ENCODE results near the gene PCGF1.

Gene PCGF1

DNA sequence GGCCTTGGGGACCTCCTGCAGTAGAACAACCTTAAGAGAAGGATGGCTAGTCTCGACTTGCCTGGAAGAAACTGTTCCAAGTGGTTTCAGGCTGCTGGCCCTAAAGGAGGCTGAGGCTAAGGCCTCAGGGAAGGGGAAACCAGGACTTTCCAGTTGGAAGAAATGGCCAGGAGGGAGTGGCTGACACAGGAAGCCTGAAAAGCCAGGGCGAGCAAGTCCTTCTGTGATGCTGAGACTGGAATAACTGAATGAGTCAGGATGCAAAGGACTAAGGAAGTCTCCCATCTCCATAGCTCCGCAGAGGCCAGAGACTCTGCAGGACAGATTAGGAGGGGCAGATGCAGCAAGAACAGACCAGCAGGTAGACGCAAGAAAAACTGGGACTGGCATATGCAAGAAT lies 29.6 kb upstream of the PCGF1 start:
- no peak for DNase-seq (ENCODE audit: extremely low read depth in 1 of 2, low read depth in 1 of 2)

DNA sequence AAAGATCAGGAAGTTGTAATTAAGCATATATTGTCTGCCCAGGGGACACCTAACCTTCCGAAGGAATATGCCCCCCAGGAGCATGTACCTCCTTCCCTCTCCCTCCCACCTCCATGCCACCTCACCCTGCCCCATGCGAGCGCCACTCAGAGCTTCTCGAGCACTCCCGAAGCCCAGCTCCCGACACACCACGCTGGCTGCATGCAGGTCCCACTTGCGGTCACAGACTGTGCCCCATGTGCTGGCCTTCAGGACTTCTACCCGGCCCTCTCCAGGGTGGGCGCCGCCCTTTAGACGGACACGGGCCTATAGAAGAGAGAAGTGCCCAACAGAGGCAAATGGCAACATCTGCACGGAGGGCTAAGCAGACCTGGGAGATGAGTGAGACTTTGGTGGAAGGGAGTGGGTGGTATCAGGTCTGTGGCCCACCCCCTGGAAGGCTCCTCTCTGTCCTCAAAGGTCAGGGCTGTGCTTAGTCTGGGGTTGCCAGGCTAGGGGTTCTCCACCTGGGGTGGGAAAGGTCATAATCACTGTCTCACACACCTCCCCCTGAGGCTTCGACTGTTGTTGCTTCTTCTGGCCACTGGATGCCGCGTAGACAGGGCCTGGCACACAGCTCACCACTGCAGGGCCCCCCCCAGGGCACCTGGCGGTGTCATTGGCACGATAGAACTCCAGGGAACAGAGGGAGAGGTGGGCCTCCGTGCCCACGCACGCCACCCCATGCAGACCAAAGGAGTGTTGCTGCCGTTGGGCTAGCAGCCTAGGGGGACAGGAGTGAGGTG lies 28.9 kb upstream of the PCGF1 start:
- no peak for DNase-seq (ENCODE audit: extremely low read depth in 1 of 2, low read depth in 1 of 2)

DNA sequence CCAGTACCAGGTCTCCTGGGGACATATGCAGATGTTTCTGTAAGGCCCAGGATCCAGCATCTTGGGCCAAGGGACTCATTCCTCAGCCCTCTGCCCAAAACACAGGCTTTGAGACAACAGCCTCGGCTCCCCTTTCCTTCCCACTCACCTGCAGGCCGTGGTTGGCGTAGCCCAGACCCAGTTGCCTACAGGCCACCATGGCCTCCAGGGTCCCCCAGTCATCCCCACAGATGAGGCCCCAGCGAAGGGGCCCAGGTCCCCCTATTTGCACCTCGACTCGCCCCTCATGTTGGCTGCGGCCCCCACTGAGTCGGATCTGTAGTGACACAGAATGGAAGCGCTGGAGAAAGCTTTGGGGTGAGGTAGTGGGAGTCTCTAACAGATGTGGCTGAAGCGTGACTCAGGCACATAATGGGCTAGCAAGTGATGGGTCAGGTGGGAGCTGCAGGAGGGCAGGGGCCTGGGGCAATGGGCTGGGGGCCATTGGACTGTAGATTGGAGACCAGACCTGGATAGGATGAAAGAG lies 28.0 kb upstream of the PCGF1 start:
- no peak for DNase-seq (ENCODE audit: extremely low read depth in 1 of 2, low read depth in 1 of 2)

DNA sequence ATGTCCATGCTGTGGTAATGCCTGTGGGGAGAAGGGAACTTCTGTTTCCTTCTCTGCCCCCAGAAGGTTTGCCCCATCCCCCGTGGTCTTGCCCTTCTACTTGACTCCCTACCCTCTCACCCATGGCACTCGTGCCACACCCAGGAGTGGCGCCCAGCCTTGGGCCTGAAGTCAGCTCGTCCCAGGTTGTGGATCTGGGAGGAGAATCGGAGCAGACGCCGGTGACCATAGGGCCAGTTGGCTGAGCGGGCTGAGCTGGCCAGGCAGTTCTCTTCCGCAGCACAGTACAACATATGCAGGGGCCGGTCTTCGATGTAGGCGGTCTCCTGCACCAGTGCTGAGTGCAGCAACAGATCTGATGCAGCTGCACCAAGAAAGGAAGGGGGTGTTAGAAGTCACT lies 26.9 kb upstream of the PCGF1 start:
- DNase-seq (ENCODE audit: extremely low read depth in 1 of 2, low read depth in 1 of 2): no peak

DNA sequence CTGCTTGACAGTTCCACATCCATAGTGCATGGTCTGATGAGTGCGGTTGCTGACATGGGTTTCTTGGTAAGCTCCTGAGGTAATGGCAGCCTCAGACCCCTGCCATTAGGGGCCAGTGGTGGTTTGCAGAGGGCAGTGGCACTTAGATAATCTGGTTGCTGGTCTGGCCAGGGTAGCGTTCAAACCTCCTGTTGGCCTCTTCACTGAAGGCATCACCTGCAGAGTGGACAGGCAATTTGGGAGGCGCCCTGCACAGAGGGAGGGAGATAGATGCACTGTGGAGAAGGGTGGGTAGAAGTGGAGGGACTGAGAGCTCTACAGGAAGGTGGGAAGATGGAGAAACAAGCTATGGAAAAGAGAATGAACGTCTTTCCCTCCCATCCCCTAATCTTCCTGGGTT lies 26.0 kb upstream of the PCGF1 start:
- no peak for DNase-seq (ENCODE audit: extremely low read depth in 1 of 2, low read depth in 1 of 2)

DNA sequence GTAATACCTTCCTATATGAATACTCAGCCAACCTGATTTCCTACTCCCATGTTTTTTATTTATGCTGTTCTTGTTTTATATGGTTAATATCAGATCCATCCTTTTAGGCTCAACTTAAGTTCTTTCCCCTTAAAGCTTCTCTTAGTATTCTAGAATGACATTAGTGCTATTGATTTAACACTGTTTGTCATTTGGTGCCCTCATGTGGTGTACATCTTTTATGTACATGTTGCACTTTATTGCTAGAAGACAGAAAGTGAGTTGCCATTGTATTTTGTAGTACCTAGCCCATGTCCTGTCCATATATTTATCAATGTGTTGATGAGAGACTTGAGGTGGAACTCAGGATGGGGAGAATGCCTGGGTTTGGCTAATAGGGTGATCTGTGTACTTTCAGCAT lies 24.7 kb upstream of the PCGF1 start:
- DNase-seq (ENCODE audit: extremely low read depth in 1 of 2, low read depth in 1 of 2): no peak

DNA sequence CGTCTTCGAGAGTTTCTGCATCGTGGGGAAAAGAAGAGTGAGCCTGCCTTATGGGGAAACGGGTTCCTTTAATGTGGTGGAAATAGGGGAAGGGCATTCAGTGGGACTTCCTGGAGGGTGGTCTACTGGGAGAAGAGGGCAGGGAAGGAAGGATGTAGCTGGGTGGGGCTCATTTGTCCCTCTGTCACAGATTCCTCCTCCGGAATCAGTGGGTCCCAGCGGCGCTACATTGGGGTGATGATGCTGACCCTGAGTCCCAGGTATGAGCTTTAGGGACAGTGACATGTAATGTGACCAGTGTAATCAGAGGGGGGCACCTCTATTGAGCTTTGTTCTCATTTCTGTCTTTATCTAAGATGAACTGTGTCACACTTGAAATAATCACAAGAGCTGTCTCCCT lies 24.2 kb upstream of the PCGF1 start:
- DNase-seq (ENCODE audit: extremely low read depth in 1 of 2, low read depth in 1 of 2): no peak

DNA sequence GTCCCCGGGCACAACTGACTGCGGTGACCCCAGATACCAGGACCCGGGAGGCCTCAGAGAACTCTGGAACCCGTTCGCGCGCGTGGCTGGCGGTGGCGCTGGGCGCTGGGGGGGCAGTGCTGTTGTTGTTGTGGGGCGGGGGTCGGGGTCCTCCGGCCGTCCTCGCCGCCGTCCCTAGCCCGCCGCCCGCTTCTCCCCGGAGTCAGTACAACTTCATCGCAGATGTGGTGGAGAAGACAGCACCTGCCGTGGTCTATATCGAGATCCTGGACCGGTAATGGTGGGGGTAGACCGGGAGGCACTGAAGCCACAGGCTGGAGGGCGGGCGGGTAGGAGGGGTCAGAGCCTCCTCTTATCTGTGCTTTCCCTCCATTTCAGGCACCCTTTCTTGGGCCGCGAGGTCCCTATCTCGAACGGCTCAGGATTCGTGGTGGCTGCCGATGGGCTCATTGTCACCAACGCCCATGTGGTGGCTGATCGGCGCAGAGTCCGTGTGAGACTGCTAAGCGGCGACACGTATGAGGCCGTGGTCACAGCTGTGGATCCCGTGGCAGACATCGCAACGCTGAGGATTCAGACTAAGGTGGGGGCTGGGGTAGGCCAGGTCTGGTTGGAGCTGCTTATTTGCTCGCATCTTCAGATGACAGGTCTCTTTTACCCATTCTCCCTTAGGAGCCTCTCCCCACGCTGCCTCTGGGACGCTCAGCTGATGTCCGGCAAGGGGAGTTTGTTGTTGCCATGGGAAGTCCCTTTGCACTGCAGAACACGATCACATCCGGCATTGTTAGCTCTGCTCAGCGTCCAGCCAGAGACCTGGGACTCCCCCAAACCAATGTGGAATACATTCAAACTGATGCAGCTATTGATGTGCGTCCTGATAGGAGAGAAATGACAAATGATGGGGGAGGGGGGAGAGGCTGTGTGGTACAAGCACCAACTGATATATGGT lies 23.0 kb upstream of the PCGF1 start:
- DNase-seq (ENCODE audit: extremely low read depth in 1 of 2, low read depth in 1 of 2): no peak

DNA sequence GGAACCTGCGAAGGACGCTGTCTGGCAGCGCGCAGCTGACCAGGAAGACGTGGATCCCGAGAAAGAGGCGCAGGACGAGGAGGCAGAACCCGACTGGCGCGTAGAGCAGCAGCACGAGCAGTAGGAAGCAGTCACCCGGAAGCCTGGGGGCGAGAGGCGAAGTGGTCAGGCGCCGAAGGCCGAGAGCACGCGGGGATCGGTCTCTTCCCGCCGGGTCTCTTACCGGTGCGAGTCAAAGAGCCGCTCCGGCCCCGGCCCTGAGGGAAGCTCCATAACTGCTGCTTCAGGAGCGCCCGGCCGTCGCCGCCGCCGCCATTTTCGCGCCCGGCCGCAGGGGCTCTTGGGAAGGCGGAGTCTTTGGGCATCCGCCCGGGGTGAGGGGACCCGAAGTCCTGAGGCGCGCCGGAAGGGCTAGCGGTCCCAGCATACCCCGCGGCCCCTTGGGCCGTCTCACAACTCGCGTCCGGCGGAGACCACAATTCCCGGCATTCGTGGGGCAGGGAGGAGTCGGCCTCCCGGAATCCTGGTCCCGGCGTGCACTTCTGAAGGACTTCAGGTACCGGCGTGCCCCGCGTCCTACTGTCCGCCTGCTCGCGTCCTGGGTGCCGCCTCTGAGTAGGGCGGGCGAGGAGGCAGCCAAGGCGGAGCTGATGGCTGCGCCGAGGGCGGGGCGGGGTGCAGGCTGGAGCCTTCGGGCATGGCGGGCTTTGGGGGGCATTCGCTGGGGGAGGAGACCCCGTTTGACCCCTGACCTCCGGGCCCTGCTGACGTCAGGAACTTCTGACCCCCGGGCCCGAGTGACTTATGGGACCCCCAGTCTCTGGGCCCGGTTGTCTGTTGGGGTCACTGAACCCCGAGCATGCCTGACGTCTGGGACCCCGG lies 22.1 kb upstream of the PCGF1 start, which contains the start of the genes AUP1 and HTRA2:
TSS of gene AUP1 (minus strand) at position 350 of the 882 bp plus-strand sequence. CDS start at position 273, 77 bp downstream.
TSS of gene HTRA2 (plus strand) at position 577 of the 882 bp plus-strand sequence. CDS start at position 651, 74 bp downstream.
- DNase-seq (ENCODE audit: extremely low read depth in 1 of 2, low read depth in 1 of 2): peak; percentile 95 to 96

DNA sequence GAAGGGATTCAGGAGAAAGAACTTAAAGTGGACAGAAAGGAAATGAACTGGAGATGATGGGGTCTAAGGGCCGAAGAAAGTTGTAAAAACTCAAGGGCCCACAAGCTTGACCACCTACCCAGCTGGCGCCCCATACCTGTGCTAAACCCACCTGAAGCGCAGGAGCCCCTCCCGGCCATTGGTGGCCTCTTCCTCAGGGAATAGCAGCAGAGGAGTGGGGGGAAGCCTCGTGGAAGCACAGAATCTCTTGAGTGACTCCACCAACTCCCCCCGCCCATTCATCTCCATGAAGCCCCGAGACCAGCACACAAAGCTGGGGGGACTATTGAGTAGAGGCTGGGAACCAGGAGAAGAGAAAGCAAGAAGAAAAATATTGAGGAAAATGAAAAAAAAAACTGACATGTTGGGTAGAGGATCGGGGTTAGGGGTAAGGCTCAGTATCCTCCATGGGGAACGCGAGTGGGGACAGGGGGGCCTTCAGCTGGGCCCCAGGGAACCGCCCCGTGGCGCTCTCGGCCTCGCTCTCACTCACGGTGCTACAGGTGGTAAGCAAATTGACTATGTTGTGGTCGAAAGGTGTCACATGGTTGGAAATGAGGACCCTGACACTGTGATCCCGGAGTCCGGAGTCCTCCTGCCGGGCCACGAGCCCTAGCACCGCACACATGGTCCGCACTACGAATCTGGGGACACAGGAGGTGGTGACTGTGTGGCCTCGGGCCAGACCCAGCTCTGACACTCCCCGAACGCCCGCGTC lies 21.3 kb upstream of the PCGF1 start:
- DNase-seq (ENCODE audit: extremely low read depth in 1 of 2, low read depth in 1 of 2): no peak

DNA sequence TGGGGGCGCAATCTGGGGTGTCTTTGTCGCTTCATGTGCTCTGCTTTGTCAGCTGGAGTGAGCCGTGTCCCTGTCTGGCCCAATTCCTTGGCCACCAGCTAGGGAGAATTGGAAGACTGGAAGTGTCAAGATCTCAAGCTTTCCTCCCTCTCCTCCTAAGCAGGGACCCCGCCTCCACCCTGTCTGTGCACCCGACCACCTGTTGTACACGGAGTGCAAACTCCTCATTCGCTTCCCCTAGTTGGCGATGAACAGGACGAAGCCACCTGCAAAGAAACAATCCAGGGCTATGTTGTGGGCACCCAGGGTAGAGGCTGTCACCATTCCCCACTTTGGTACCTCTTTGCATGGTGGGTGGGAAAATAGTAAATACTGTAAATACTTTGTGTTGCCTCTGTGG lies 20.2 kb upstream of the PCGF1 start:
- DNase-seq (ENCODE audit: extremely low read depth in 1 of 2, low read depth in 1 of 2): no peak

DNA sequence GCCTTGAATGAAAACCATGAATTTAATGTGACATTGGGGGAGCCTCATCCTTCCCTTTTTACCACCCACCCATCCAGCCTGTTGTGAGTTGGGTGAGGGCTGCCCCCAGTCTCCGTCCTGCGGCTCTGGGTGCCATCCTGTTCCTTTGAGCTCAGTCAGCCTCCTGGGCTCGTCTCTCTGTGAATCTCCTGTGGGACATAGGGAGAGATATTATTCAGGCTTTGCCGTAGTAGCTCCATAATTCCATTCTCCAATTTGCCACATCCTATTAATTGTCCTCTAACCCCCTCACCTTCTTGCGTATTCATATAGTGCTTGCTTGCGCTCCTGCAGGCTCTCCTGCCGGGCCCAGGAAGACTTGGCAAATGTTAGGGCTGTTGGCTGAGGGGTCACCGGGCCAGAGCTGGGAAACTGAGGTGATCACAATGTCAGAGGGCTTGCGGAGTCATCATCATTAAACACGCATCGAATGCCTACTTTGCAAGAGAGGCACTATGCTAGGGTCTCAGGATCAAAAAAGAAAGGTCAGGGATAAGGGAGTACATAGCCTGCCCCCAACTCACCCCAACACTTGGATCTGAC lies 19.2 kb upstream of the PCGF1 start:
- DNase-seq (ENCODE audit: extremely low read depth in 1 of 2, low read depth in 1 of 2): no peak

DNA sequence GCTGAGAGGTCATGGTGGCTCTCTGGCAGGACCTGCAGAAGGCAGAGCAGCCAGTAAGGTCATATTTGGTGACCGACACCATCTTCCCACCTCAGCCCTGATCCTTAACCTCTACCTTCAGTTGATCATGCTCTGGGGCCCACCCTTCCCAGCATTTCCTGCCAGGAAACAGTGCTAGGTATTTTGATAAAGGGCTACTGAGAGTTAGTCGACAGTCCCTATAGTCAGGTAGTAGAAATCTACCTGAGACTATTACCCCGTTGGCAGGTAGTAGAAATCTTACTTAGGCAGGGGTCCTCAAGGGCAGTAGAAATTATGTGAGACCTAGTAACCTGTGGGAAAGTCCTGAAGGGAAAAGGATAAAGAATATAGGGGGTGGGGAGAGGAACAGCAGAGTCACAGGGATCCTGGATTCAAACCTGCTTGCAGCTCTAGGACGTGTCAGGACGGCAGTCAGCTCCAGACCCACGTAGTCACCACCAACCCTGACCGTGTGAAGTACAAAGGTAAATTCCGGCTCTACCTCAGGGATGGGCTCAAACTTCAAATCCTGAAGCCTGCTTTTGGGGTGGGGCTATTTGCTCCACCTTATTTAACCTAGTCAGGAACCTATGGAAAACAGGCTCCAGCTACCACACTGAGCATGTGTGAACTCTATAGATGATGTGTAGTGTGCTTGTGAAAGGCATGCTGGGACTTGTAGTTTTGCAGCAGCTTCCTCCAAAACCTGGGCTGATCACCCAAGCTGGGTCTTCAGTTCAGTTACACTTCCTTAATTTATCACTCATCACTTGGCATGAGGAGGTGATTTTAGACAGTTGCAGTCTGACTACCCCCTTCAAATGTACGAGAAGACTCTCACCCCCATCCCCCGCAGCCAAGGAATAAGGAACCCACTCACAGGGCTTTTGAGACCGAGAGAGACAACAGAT lies 18.5 kb upstream of the PCGF1 start, which contains the start of gene DQX1:
TSS of gene DQX1 (minus strand) at position 515 of the 932 bp plus-strand sequence. CDS start at position 13, 502 bp downstream.
- no peak for DNase-seq (ENCODE audit: extremely low read depth in 1 of 2, low read depth in 1 of 2)

DNA sequence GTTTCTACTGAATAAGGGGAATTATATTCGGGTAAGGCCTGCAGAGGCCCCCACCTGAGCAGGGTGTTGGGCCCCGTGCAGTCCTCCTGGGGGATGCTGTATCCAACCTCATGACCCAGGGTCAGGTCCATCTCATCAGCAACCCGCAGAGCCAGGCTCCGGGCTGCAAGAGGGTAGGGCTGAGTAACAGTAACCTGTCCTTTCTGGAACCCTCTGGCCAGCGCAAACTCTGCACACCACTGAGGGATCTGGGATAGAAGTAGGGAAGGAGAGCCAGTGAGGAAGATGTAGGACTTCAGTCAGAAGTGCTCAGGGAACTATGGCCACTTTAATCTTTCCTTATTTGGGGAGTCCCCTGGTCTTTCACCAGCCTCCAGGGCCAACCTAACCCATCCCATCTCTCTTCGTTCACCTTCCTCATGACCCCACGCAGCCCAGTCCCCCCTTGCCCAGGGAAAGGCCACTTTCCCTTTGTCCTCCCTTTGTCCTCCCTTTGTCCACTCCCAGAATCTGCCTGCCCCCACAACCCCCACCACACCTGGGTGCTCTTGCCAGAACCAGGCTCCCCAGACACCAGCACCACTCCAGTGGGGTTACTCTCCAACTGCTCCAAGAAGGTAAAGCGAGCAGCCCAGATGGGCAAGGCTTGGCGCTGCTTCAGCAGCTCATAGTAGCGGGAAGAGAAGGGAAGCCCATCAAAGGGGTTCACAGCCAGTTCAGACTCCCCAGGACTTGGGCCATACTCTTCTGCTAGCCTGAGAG lies 17.6 kb upstream of the PCGF1 start:
- no peak for DNase-seq (ENCODE audit: extremely low read depth in 1 of 2, low read depth in 1 of 2)

DNA sequence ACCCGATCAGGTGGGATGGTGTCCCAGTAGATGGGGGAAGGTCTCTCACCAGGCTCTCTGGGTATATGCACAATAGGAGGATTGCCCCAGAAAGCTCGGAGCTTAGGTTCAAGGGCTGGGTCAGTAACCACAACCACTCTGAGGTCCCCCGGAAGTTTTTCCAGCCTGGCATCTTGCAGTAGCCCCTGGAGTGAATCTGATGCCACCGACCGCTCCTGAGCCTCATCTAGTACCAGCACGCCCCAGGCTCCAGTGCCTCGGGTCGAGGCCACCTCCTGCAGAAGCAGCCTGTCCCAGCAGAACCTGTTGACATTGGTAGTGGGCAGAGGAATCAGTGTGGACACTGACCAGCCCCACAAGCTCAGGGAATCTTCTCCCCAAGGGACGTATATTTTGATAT lies 16.5 kb upstream of the PCGF1 start:
- DNase-seq (ENCODE audit: extremely low read depth in 1 of 2, low read depth in 1 of 2): no peak

DNA sequence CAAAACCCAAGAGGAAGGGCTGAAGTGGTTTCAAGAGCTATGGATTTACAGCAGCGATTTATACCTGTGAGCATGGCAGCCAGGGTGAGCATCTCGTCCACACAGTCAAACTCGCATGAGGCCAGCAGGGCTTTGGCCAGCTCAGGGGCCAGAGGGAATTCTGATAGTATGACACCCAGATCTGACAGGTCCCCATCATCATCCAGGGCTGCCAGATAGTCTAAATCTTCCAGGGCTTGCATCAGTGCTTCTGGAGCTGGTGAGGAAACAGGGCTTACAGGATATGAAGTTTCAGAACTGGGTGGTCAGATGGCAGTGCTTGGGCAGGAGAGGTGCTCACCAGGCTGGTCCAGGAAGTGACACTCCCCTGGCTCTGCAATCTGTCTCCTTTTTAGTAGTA lies 15.0 kb upstream of the PCGF1 start:
- no peak for DNase-seq (ENCODE audit: extremely low read depth in 1 of 2, low read depth in 1 of 2)

DNA sequence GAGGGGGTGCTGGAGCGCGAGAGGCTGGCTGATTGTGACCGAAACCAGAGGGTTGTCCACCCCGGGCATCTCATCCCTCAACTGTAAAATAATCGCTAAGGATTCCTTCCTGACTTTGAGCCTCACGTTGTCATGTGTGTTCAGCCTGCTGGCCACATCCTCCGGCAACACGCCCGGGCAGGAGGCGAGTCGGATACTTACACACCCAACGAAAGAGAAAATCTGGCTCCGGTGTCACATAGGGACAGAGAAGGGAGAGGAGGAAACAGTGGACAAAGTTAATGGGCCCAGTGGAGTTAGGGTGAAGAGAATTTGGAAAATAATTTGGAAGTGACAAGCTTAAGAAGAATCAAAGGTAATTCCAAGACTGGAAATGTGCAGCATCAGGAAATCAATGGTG lies 9.2 kb upstream of the PCGF1 start:
- no peak for DNase-seq (ENCODE audit: extremely low read depth in 1 of 2, low read depth in 1 of 2)
